Natural killer cell treated with Interleukin-12 subunit alpha and Interleukin-12 subunit beta and Interleukin-15 and Interleukin-18, amount 100 ng/mL, for 72 hours (primary cell): ENCODE data around the gene CCDC190. TPM values are rescaled to one million over a fixed set of nuclear protein-coding genes. Genes with fewer than 3 reads are reported as not detected.

Source experiments
- ATAC-seq, 2 donors: fragments of 150-1000 bp; cut with Tn5 transposase in 1 of 2; sonication (Bioruptor Pico), chemical (Tn5 transposase) in 1 of 2; 2 replicates each; pipeline ENCODE4 v1.10.0; 2021
- DNase-seq: peaks from one replicate; pipeline ENCODE4 v3.0.0; 2022; ENCODE audit warnings: low spot score
- H3K27ac Mint-ChIP-seq, 2 donors: 1 replicate in 1 of 2; 2 replicates in 1 of 2; pipeline ENCODE4 v1.8.0; 2022; ENCODE audit warnings: mixed read lengths in 2 of 2, mild to moderate bottlenecking in 1 of 2, moderate library complexity in 1 of 2
- H3K27me3 Mint-ChIP-seq, 2 donors: 1 replicate in 1 of 2; 2 replicates in 1 of 2; pipeline ENCODE4 v1.8.0; 2022; ENCODE audit warnings: mixed read lengths in 2 of 2
- H3K36me3 Mint-ChIP-seq: one replicate; pipeline ENCODE4 v1.8.0; 2022; ENCODE audit warnings: mixed read lengths
- H3K4me1 Mint-ChIP-seq, 2 donors: 1 replicate in 1 of 2; 2 replicates in 1 of 2; pipeline ENCODE4 v1.8.0; 2022; ENCODE audit warnings: low read depth in 2 of 2, mixed read lengths in 2 of 2, mild to moderate bottlenecking in 1 of 2
- H3K4me3 Mint-ChIP-seq: one replicate; pipeline ENCODE4 v1.8.0; 2022; ENCODE audit warnings: mixed read lengths
- H3K9me3 Mint-ChIP-seq: 2 replicates; pipeline ENCODE4 v1.8.0; 2022; ENCODE audit warnings: mixed read lengths
- total RNA-seq, 2 donors: library from RNA; stranded (reverse); gene quantifications; one replicate each; pipeline ENCODE4 v1.2.3, GENCODE V29; 2022

The CCDC190 gene
- total RNA-seq = not detected

- Mint-ChIP-seq H3K4me3 (no peak within 1 kb of the TSS), H3K9me3 (no peaks in the 10 kb centered on the region), H3K27ac (no peak within 1 kb of the TSS), H3K36me3 (no peaks in the 10 kb centered on the region), H3K27me3 (peaks cover 21 to 33% of the 10 kb centered on the region in 2 donors), H3K4me1 (no peaks in the 10 kb centered on the region)
- ATAC-seq (no peak), DNase-seq (no peak)
Observed at GRCh38 chr1:162861101-162861500, at the start of gene CCDC190. Gene CCDC190 (minus strand): TSS chr1:162861175. CDS start chr1:162859646, 1,529 bp downstream.

- no peaks in the 10 kb centered on the region for H3K4me1 Mint-ChIP-seq
- DNase-seq (no peak), ATAC-seq (no peak)
- H3K27me3 Mint-ChIP-seq = peaks cover 8 to 20% of the 10 kb centered on the region in 2 donors
- no peak overlapping the region for H3K27ac Mint-ChIP-seq
- no peak overlapping the region for H3K4me3 Mint-ChIP-seq
- peaks cover 12% of the 10 kb centered on the region for H3K36me3 Mint-ChIP-seq
- H3K9me3 Mint-ChIP-seq = peaks cover 5% of the 10 kb centered on the region
Observed at GRCh38 chr1:162910161-162910560, 49.2 kb upstream of the CCDC190 start.

- Mint-ChIP-seq H3K27me3 (peaks cover 12 to 14% of the 10 kb centered on the region in 2 donors), H3K4me1 (no peaks in the 10 kb centered on the region), H3K27ac (no peak overlapping the region), H3K9me3 (peaks cover 5% of the 10 kb centered on the region), H3K4me3 (no peak overlapping the region), H3K36me3 (peaks cover 12% of the 10 kb centered on the region)
- ATAC-seq (no peak), DNase-seq (no peak)
Observed at GRCh38 chr1:162908780-162909179, 47.8 kb upstream of the CCDC190 start.

GRCh38 chr1:162908236-162908635, 47.3 kb upstream of the CCDC190 start:
- no peak for ATAC-seq

GRCh38 chr1:162906485-162906884, 45.5 kb upstream of the CCDC190 start:
- DNase-seq (no peak), ATAC-seq (no peak)
- no peaks in the 10 kb centered on the region for H3K4me1 Mint-ChIP-seq
- no peaks in the 10 kb centered on the region for H3K36me3 Mint-ChIP-seq
- no peaks in the 10 kb centered on the region for H3K9me3 Mint-ChIP-seq
- H3K27me3 Mint-ChIP-seq = peaks cover 5 to 18% of the 10 kb centered on the region in 2 donors
- H3K4me3 Mint-ChIP-seq = no peak overlapping the region
- no peak overlapping the region for H3K27ac Mint-ChIP-seq

More at GRCh38 chr1:162908236-162908635, 47.3 kb upstream of the CCDC190 start:
- Mint-ChIP-seq H3K36me3 (peaks cover 12% of the 10 kb centered on the region), H3K27ac (no peak overlapping the region), H3K9me3 (peaks cover 5% of the 10 kb centered on the region), H3K27me3 (peaks cover 14 to 16% of the 10 kb centered on the region in 2 donors), H3K4me1 (no peaks in the 10 kb centered on the region), H3K4me3 (no peak overlapping the region)
- no peak for DNase-seq

GRCh38 chr1:162905174-162906158, 44.5 kb upstream of the CCDC190 start:
- Mint-ChIP-seq H3K4me3 (no peak overlapping the region), H3K9me3 (no peaks in the 10 kb centered on the region), H3K36me3 (no peaks in the 10 kb centered on the region), H3K27me3 (peaks cover 2 to 17% of the 10 kb centered on the region in 2 donors), H3K4me1 (no peaks in the 10 kb centered on the region), H3K27ac (no peak overlapping the region)
- no peak for DNase-seq
- ATAC-seq = no peak

GRCh38 chr1:162904579-162904978, 43.6 kb upstream of the CCDC190 start:
- no peaks in the 10 kb centered on the region for H3K36me3 Mint-ChIP-seq
- no peak overlapping the region for H3K4me3 Mint-ChIP-seq
- H3K27me3 Mint-ChIP-seq = peaks cover 0 to 15% of the 10 kb centered on the region in 2 donors
- DNase-seq = no peak
- no peak overlapping the region for H3K27ac Mint-ChIP-seq
- peak in 1 of 2 donors; percentile 33 for ATAC-seq
- H3K9me3 Mint-ChIP-seq = no peaks in the 10 kb centered on the region
- H3K4me1 Mint-ChIP-seq = no peaks in the 10 kb centered on the region

- ATAC-seq (no peak), DNase-seq (no peak)
- Mint-ChIP-seq H3K4me1 (no peaks in the 10 kb centered on the region), H3K27me3 (peaks cover 0 to 12% of the 10 kb centered on the region in 2 donors), H3K4me3 (no peak overlapping the region), H3K9me3 (no peaks in the 10 kb centered on the region), H3K36me3 (no peaks in the 10 kb centered on the region), H3K27ac (no peak overlapping the region)
Observed at GRCh38 chr1:162904023-162904422, 43.0 kb upstream of the CCDC190 start.

GRCh38 chr1:162903246-162903645, 42.3 kb upstream of the CCDC190 start:
- H3K4me1 Mint-ChIP-seq = no peaks in the 10 kb centered on the region
- peaks cover 0 to 12% of the 10 kb centered on the region in 2 donors for H3K27me3 Mint-ChIP-seq
- H3K4me3 Mint-ChIP-seq = no peak overlapping the region
- DNase-seq (no peak), ATAC-seq (no peak)
- H3K36me3 Mint-ChIP-seq = no peaks in the 10 kb centered on the region
- H3K27ac Mint-ChIP-seq = no peak overlapping the region
- H3K9me3 Mint-ChIP-seq = no peaks in the 10 kb centered on the region

GRCh38 chr1:162902416-162902815, 41.4 kb upstream of the CCDC190 start:
- DNase-seq (no peak), ATAC-seq (no peak)
- Mint-ChIP-seq H3K4me3 (no peak overlapping the region), H3K4me1 (no peaks in the 10 kb centered on the region), H3K36me3 (no peaks in the 10 kb centered on the region), H3K27me3 (peaks cover 0 to 12% of the 10 kb centered on the region in 2 donors), H3K9me3 (no peaks in the 10 kb centered on the region), H3K27ac (no peak overlapping the region)

GRCh38 chr1:162901243-162901642, 40.3 kb upstream of the CCDC190 start:
- Mint-ChIP-seq H3K9me3 (no peaks in the 10 kb centered on the region), H3K27ac (no peak overlapping the region), H3K36me3 (no peaks in the 10 kb centered on the region), H3K4me1 (no peaks in the 10 kb centered on the region), H3K27me3 (peaks cover 5 to 17% of the 10 kb centered on the region in 2 donors), H3K4me3 (no peak overlapping the region)
- ATAC-seq (no peak), DNase-seq (no peak)

GRCh38 chr1:162899422-162900146, 38.6 kb upstream of the CCDC190 start:
- H3K27me3 Mint-ChIP-seq = peaks cover 9 to 19% of the 10 kb centered on the region in 2 donors
- H3K4me3 Mint-ChIP-seq = no peak overlapping the region
- no peaks in the 10 kb centered on the region for H3K36me3 Mint-ChIP-seq
- no peak overlapping the region for H3K27ac Mint-ChIP-seq
- ATAC-seq (no peak), DNase-seq (no peak)
- H3K4me1 Mint-ChIP-seq = no peaks in the 10 kb centered on the region
- no peaks in the 10 kb centered on the region for H3K9me3 Mint-ChIP-seq

GRCh38 chr1:162893612-162893908, 32.6 kb upstream of the CCDC190 start:
- no peaks in the 10 kb centered on the region for H3K4me1 Mint-ChIP-seq
- H3K9me3 Mint-ChIP-seq = no peaks in the 10 kb centered on the region
- H3K36me3 Mint-ChIP-seq = no peaks in the 10 kb centered on the region
- H3K27ac Mint-ChIP-seq = no peak overlapping the region
- peaks cover 19 to 22% of the 10 kb centered on the region in 2 donors for H3K27me3 Mint-ChIP-seq
- no peak for ATAC-seq
- H3K4me3 Mint-ChIP-seq = no peak overlapping the region
- DNase-seq = no peak
